SK-N-MC (cell line): Measurements from ENCODE around the gene COX7B.
"Not testable (repeated sequence)": the region's sequence is repeated elsewhere in the genome, so short reads cannot be mapped to it uniquely, and the experiment has no call there.

Experiments
- EZH2 ChIP-seq: fragments of 200-600 bp; sonication (generic); IDR thresholded peaks from one replicate; pipeline ENCODE4 v1.6.1; 2017; ENCODE audit warnings: antibody characterized with exemption
- FOXP2 ChIP-seq: optimal IDR thresholded peaks from 2 replicates; pipeline ENCODE3; 2011; ENCODE audit warnings: mild to moderate bottlenecking, moderate library complexity; ENCODE audit not compliant: insufficient read depth; ENCODE audit errors: extremely low read length, control extremely low read depth
- POLR2AphosphoS5 ChIP-seq: IDR thresholded peaks from 2 replicates; pipeline ENCODE4 v1.6.1; 2012; ENCODE audit warnings: mild to moderate bottlenecking, low read depth, low read length, borderline replicate concordance

GRCh38 chrX:77945031-77945430, 45.8 kb downstream of the COX7B start:
- TF ChIP-seq EZH2, FOXP2, POLR2AphosphoS5: not testable (repeated sequence)
